ENCODE measurements around the gene PAMR1.
A peak's percentile ranks its signal among the peaks of the same experiment; 100 is the strongest.

The PAMR1 gene

GRCh38 chr11:35463331-35463751 is 62.1 kb downstream of the PAMR1 start:
- TF ChIP-seq, protein P1, sequence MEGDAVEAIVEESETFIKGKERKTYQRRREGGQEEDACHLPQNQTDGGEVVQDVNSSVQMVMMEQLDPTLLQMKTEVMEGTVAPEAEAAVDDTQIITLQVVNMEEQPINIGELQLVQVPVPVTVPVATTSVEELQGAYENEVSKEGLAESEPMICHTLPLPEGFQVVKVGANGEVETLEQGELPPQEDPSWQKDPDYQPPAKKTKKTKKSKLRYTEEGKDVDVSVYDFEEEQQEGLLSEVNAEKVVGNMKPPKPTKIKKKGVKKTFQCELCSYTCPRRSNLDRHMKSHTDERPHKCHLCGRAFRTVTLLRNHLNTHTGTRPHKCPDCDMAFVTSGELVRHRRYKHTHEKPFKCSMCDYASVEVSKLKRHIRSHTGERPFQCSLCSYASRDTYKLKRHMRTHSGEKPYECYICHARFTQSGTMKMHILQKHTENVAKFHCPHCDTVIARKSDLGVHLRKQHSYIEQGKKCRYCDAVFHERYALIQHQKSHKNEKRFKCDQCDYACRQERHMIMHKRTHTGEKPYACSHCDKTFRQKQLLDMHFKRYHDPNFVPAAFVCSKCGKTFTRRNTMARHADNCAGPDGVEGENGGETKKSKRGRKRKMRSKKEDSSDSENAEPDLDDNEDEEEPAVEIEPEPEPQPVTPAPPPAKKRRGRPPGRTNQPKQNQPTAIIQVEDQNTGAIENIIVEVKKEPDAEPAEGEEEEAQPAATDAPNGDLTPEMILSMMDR (conservative IDR thresholded peaks at IDR 0.05; ENCODE audit: low read length): no peak
- no peak overlapping the region for H3K4me3 ChIP-seq (ENCODE audit: low read length)
- DNase-seq (ENCODE audit: low read depth): no peak

GRCh38 chr11:35461917-35462538 is 63.4 kb downstream of the PAMR1 start:
- DNase-seq (ENCODE audit: low read depth): no peak
- TF ChIP-seq, protein P1 (conservative IDR thresholded peaks at IDR 0.05; ENCODE audit: low read length): no peak
- no peak overlapping the region for H3K4me3 ChIP-seq (ENCODE audit: low read length)

DNA sequence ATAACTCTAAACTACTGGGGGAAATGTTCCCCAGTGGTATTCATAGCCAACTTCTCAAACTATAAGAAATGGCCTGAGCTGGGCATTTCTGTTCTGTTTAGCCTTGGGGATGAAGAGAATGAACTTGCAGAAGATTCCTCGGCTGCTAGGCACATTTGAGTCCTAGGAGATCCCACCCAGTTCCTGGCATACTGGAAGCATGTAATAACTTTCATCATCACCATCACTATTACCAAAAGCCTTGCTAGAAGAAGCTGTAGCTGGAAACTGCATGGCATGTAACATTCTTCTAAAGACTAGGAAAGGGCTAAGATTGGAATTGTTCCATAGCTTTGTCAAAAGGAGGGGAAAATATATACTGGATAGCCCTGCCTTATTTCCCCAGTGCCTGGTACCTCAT is 65.9 kb downstream of the PAMR1 start:
- TF ChIP-seq, protein P1 (conservative IDR thresholded peaks at IDR 0.05; ENCODE audit: low read length): no peak
- H3K4me3 ChIP-seq (ENCODE audit: low read length): no peak overlapping the region
- peak; percentile 25 for DNase-seq (ENCODE audit: low read depth)

DNA sequence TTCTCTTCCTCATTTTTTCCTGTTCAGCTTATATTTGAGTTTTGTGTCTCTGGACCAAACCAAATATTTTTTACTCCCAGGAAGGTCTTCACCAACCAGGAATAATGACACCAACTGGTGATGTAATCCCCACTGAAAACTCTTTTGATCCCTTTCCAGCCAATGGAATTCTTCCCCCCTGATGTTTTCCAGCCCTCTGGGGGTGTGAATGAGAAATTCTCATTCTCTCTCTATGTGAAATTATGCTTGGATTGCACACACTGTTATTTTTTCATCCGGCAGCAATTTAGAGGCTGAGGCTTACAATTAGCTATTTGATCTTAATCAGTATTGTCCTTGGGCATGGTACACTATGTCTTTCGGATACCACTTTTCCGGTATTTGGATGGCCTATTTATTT is 66.6 kb downstream of the PAMR1 start:
- DNase-seq (ENCODE audit: low read depth): peak; percentile 45
- TF ChIP-seq, protein P1 (conservative IDR thresholded peaks at IDR 0.05; ENCODE audit: low read length): no peak
- no peak overlapping the region for H3K4me3 ChIP-seq (ENCODE audit: low read length)

- no peak overlapping the region for H3K4me3 ChIP-seq (ENCODE audit: low read length)
- TF ChIP-seq, protein P1 (conservative IDR thresholded peaks at IDR 0.05; ENCODE audit: low read length): no peak
- no peak for DNase-seq (ENCODE audit: low read depth)
These were observed 71.1 kb downstream of the PAMR1 start for GRCh38 chr11:35454362-35454761.

DNA sequence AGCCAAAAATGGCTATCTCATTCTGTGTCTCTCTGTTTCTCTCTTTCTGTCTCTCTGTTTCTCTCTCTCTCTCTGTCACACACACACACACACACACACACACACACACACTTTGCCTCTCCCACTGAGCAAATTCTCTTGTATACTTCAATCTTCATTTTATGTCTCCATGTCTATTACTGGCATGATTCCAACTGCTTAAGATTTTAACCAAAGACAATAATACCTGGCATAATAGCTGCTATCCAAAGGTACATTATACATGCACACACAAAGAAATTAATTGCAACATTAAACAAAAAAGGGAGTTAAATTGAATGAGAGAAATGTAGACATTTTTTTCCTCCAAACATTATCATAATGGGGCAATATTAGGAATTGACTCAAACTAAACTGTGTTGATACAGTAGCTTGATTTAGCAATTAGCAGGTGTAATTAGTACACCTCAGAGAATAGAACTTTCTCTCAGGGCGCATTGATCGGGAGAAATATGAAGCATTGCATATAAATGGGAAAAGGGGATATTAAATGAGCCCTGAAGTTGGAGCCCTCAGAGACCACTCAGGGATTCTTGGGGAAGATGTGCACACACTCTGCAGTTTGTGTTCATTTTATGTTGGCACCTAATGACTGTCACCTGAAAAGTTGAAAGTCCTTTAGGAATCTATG is 88.7 kb downstream of the PAMR1 start:
- no peak for DNase-seq (ENCODE audit: low read depth)
- TF ChIP-seq, protein P1 (conservative IDR thresholded peaks at IDR 0.05; ENCODE audit: low read length): no peak
- no peak overlapping the region for H3K4me3 ChIP-seq (ENCODE audit: low read length)

GRCh38 chr11:35433588-35433987 is 91.8 kb downstream of the PAMR1 start:
- TF ChIP-seq, protein P1 (conservative IDR thresholded peaks at IDR 0.05; ENCODE audit: low read length): no peak
- no peak overlapping the region for H3K4me3 ChIP-seq (ENCODE audit: low read length)
- DNase-seq (ENCODE audit: low read depth): no peak

All from AG10803 (cell line).